ENCODE measurements around the gene TMPRSS15. TPM values are rescaled to one million over a fixed set of nuclear protein-coding genes. Genes with fewer than 3 reads are reported as not detected.

TMPRSS15 gene
- total RNA-seq, 4 donors from 2014 or later, result not detected

- no peak overlapping the region for H3K27ac ChIP-seq
- in situ Hi-C loops (cut with MboI; ENCODE audit: low pct_ligation_motif_present in 1 of 4, low pct_unique_long_range_greater_than_20kb in 1 of 4, low sequenced_read_pairs in 3 of 4), result no loop called here
Measured at GRCh38 chr21:18443085-18443484, 39.5 kb upstream of the TMPRSS15 start.

GRCh38 chr21:18430341-18430740, 26.8 kb upstream of the TMPRSS15 start:
- no peaks in the 10 kb centered on the region for H3K27me3 ChIP-seq
- no peaks in the 10 kb centered on the region for H3K4me1 ChIP-seq
- no peak for DNase-seq
- no peak overlapping the region for H3K27ac ChIP-seq
- in situ Hi-C loops (cut with MboI; ENCODE audit: low pct_ligation_motif_present in 1 of 4, low pct_unique_long_range_greater_than_20kb in 1 of 4, low sequenced_read_pairs in 3 of 4), result no loop called here
- intact Hi-C loops (cut with DNase I; ENCODE audit: low total_unique reads), result no loop called here
- no peaks in the 10 kb centered on the region for H3K36me3 ChIP-seq
- no peaks in the 10 kb centered on the region for H3K9me3 ChIP-seq
- WGBS, 2 donors (ENCODE audit: low coverage in 1 of 2), result 62 to 74% methylated on average over 2 of the region's 2 CpGs
- no peak overlapping the region for H3K4me3 ChIP-seq
- TF ChIP-seq POLR2A (IDR thresholded peaks at IDR 0.05) (no peak), POLR2AphosphoS5 (IDR thresholded peaks at IDR 0.05) (no peak), CTCF (IDR thresholded peaks at IDR 0.05) (no peak), EP300 (IDR thresholded peaks at IDR 0.05; ENCODE audit: low read depth) (no peak)

More at GRCh38 chr21:18443085-18443484, 39.5 kb upstream of the TMPRSS15 start:
- TF ChIP-seq POLR2AphosphoS5 (IDR thresholded peaks at IDR 0.05) (no peak), EP300 (IDR thresholded peaks at IDR 0.05; ENCODE audit: low read depth) (no peak), POLR2A (IDR thresholded peaks at IDR 0.05) (no peak), CTCF (IDR thresholded peaks at IDR 0.05) (no peak)
- Histone ChIP-seq H3K36me3 (no peaks in the 10 kb centered on the region), H3K4me3 (no peak overlapping the region), H3K9me3 (no peaks in the 10 kb centered on the region), H3K4me1 (no peaks in the 10 kb centered on the region), H3K27me3 (no peaks in the 10 kb centered on the region)
- WGBS, 2 donors (ENCODE audit: low coverage in 1 of 2), result 65 to 66% methylated on average over 3 to 7 of the region's 7 CpGs
- DNase-seq, result no peak
- intact Hi-C loops (cut with DNase I; ENCODE audit: low total_unique reads), result no loop called here

GRCh38 chr21:18424276-18424675, 20.7 kb upstream of the TMPRSS15 start:
- H3K27me3 ChIP-seq, result no peaks in the 10 kb centered on the region
- TF ChIP-seq POLR2A (IDR thresholded peaks at IDR 0.05) (no peak), POLR2AphosphoS5 (IDR thresholded peaks at IDR 0.05) (no peak), CTCF (IDR thresholded peaks at IDR 0.05) (no peak), EP300 (IDR thresholded peaks at IDR 0.05; ENCODE audit: low read depth) (no peak)
- DNase-seq, result no peak
- 43 to 46% methylated on average over 4 of the region's 4 CpGs for WGBS, 2 donors (ENCODE audit: low coverage in 1 of 2)
- H3K9me3 ChIP-seq, result no peaks in the 10 kb centered on the region
- H3K4me1 ChIP-seq, result no peaks in the 10 kb centered on the region
- intact Hi-C loops (cut with DNase I; ENCODE audit: low total_unique reads), result loop anchor here (5.0 kb wide), 1 partner anchor 923 kb away; no protein-coding TSS in a partner anchor
- H3K4me3 ChIP-seq, result no peak overlapping the region
- in situ Hi-C loops (cut with MboI; ENCODE audit: low pct_ligation_motif_present in 1 of 4, low pct_unique_long_range_greater_than_20kb in 1 of 4, low sequenced_read_pairs in 3 of 4), result no loop called here
- H3K36me3 ChIP-seq, result no peaks in the 10 kb centered on the region
- no peak overlapping the region for H3K27ac ChIP-seq

GRCh38 chr21:18417141-18417790, 13.7 kb upstream of the TMPRSS15 start:
- intact Hi-C loops (cut with DNase I; ENCODE audit: low total_unique reads), result no loop called here
- no peaks in the 10 kb centered on the region for H3K36me3 ChIP-seq
- no peaks in the 10 kb centered on the region for H3K9me3 ChIP-seq
- in situ Hi-C loops (cut with MboI; ENCODE audit: low pct_ligation_motif_present in 1 of 4, low pct_unique_long_range_greater_than_20kb in 1 of 4, low sequenced_read_pairs in 3 of 4), result no loop called here
- H3K27me3 ChIP-seq, result no peaks in the 10 kb centered on the region
- DNase-seq, result no peak
- H3K4me1 ChIP-seq, result no peaks in the 10 kb centered on the region
- TF ChIP-seq POLR2A (IDR thresholded peaks at IDR 0.05), result no peak
- TF ChIP-seq EP300 (IDR thresholded peaks at IDR 0.05; ENCODE audit: low read depth), result no peak
- TF ChIP-seq CTCF (IDR thresholded peaks at IDR 0.05), result no peak
- no peak for TF ChIP-seq POLR2AphosphoS5 (IDR thresholded peaks at IDR 0.05)
- WGBS, 2 donors (ENCODE audit: low coverage in 1 of 2), result 57 to 80% methylated on average over 1 to 3 of the region's 3 CpGs
- no peak overlapping the region for H3K27ac ChIP-seq
- H3K4me3 ChIP-seq, result no peak overlapping the region
